ENCODE measurements around the gene CX3CR1. TPM values are rescaled to one million over a fixed set of nuclear protein-coding genes. Genes with fewer than 3 reads are reported as not detected.

The CX3CR1 gene
- total RNA-seq, 1 experiment from 2014 or later = not detected

DNA sequence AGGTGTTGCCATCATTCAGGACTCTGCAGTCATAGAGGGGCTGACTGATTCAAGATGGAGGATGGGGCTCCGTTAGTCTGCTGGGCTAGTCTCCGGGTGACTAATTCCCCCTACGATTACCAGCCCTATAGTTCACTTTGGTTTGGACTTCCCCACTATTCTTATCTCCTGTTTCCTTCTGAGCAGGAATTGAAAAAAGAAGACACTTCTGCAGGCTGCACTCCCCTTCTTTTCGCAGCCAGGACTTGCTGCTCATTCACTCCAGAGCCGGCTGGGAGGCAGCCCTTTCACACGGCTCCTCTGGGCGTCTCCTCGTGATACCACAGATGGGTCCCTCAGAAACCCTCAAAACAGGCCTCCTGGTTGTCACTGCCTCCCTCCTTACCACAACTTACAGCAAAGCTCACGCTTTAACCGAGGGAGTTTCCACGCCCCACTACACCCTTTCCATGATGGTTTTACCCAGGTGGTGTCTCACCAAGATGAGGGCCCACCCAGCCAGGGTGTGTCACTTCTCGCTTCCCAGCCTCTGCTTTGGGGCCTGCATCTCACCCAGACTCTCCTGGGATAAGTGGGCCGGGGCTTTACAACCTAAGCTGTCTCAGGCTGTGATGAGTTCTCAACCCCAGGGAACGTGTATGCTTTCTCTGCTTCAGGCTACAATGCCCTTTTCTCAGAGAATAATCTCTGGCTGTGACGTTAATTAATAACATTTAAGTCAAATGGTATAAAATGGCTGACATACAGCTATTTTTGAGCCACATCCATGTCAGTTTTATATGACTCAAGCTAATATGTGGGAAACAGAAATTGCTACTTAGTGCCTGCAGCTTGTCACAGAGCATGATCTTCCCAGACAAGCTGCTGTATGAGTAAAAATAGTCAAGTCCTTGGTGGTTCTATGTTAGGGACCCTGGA, 11.9 kb downstream of the CX3CR1 start:
- H3K27me3 Mint-ChIP-seq (ENCODE audit: unreplicated experiment) = peaks cover 81% of the 10 kb centered on the region
- no TSS peak for BruUV-seq (replicated peaks)
- no peak for TF ChIP-seq CTCF (IDR thresholded peaks at IDR 0.05; ENCODE audit: unreplicated experiment)
- intact Hi-C loops (cut with micrococcal nuclease; ENCODE audit: unreplicated experiment) = no loop called here
- DNase-seq = no peak
- no peaks in the 10 kb centered on the region for H3K9me3 Mint-ChIP-seq (ENCODE audit: low read depth, unreplicated experiment)
- no peaks in the 10 kb centered on the region for H3K36me3 Mint-ChIP-seq (ENCODE audit: insufficient read depth, unreplicated experiment)
- no peak overlapping the region for H3K27ac Mint-ChIP-seq (ENCODE audit: unreplicated experiment)
- no peaks in the 10 kb centered on the region for H3K4me1 Mint-ChIP-seq (ENCODE audit: low read depth, unreplicated experiment)
- CTCF ChIA-PET = interaction anchor here (0.6 to 1.0 kb wide), 2 partner anchors 24 to 149 kb away, joined by 3 to 5 read pairs; no protein-coding TSS in a partner anchor
- H3K4me3 Mint-ChIP-seq (ENCODE audit: low read depth, unreplicated experiment) = no peak overlapping the region

DNA sequence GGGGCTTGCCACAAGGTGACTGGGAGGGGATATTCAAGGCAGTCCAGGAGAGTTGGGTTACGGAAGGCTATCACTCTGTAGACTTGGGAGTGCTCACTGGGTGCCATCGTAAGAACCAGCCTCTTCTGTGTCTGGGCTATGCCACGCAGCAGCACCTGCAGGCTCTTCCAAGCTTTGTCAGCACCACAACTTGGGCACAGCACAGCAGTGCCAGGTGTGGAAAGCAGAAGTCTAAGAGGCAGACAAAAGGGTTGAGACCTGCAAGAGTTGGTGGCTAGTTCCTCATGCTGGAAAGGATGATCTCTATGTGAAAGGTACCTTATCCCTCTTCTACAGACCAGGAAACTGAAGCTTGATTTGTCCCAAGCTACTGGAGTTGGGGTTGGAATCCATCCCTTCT, 15.8 kb downstream of the CX3CR1 start:
- no peaks in the 10 kb centered on the region for H3K36me3 Mint-ChIP-seq (ENCODE audit: insufficient read depth, unreplicated experiment)
- CTCF ChIA-PET = interaction anchor here (2.2 kb wide), 1 partner anchor 138 kb away, joined by 5 read pairs; no protein-coding TSS in a partner anchor
- intact Hi-C loops (cut with micrococcal nuclease; ENCODE audit: unreplicated experiment) = no loop called here
- no peak overlapping the region for H3K4me3 Mint-ChIP-seq (ENCODE audit: low read depth, unreplicated experiment)
- TF ChIP-seq CTCF (IDR thresholded peaks at IDR 0.05; ENCODE audit: unreplicated experiment) = no peak
- no peaks in the 10 kb centered on the region for H3K9me3 Mint-ChIP-seq (ENCODE audit: low read depth, unreplicated experiment)
- H3K4me1 Mint-ChIP-seq (ENCODE audit: low read depth, unreplicated experiment) = peaks cover 6% of the 10 kb centered on the region
- no peak overlapping the region for H3K27ac Mint-ChIP-seq (ENCODE audit: unreplicated experiment)
- no peak for DNase-seq
- BruUV-seq (replicated peaks) = no TSS peak
- H3K27me3 Mint-ChIP-seq (ENCODE audit: unreplicated experiment) = peaks cover 81% of the 10 kb centered on the region

DNA sequence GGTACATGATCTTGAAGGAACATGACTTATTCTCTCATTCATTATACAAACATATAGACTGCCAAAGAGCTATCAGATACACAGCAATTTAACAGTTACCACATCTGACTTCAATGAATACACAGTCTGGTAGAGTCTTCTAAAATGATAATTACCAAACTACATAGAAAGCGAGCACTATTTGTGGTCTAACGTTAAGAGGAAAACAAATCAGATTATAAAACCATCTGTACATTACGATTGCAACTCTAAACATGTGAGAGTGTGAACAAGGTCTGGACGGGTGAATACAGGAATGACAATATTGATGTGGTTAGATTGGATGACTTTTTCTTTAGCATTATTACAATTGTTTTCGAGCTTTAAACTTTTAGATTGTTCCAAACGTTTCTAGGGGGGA, 16.3 kb downstream of the CX3CR1 start:
- no peak overlapping the region for H3K4me3 Mint-ChIP-seq (ENCODE audit: low read depth, unreplicated experiment)
- BruUV-seq (replicated peaks) = no TSS peak
- no peak for DNase-seq
- CTCF ChIA-PET = interaction anchor here (0.9 to 2.2 kb wide), 2 partner anchors 25 to 137 kb away, joined by 3 to 5 read pairs; no protein-coding TSS in a partner anchor
- no peaks in the 10 kb centered on the region for H3K9me3 Mint-ChIP-seq (ENCODE audit: low read depth, unreplicated experiment)
- H3K36me3 Mint-ChIP-seq (ENCODE audit: insufficient read depth, unreplicated experiment) = no peaks in the 10 kb centered on the region
- peaks cover 6% of the 10 kb centered on the region for H3K4me1 Mint-ChIP-seq (ENCODE audit: low read depth, unreplicated experiment)
- TF ChIP-seq CTCF (IDR thresholded peaks at IDR 0.05; ENCODE audit: unreplicated experiment) = no peak
- no peak overlapping the region for H3K27ac Mint-ChIP-seq (ENCODE audit: unreplicated experiment)
- intact Hi-C loops (cut with micrococcal nuclease; ENCODE audit: unreplicated experiment) = no loop called here
- H3K27me3 Mint-ChIP-seq (ENCODE audit: unreplicated experiment) = peaks cover 81% of the 10 kb centered on the region

DNA sequence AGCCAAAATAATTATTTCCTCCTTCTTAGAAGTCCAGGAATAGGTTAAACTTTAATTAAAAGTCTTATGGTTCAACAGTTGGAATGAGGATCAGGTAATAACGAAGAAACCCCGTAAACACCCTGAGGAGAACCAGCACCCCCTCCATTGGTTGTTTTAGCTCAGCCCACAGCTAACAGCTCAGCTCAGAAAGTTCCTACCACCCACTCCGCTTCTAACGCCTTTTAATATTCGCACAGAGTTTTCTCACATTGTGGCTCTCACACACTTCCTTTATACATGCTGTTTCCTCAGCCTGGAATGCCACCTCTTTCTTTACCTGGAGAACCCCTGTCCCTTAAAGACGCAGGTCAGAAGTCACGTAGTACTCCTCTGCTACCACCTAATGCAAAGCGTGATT, 17.0 kb downstream of the CX3CR1 start:
- Mint-ChIP-seq H3K4me1 (ENCODE audit: low read depth, unreplicated experiment) (peaks cover 6% of the 10 kb centered on the region), H3K36me3 (ENCODE audit: insufficient read depth, unreplicated experiment) (no peaks in the 10 kb centered on the region), H3K27ac (ENCODE audit: unreplicated experiment) (no peak overlapping the region), H3K4me3 (ENCODE audit: low read depth, unreplicated experiment) (no peak overlapping the region), H3K9me3 (ENCODE audit: low read depth, unreplicated experiment) (no peaks in the 10 kb centered on the region), H3K27me3 (ENCODE audit: unreplicated experiment) (peaks cover 81% of the 10 kb centered on the region)
- no peak for DNase-seq
- TF ChIP-seq CTCF (IDR thresholded peaks at IDR 0.05; ENCODE audit: unreplicated experiment) = no peak
- intact Hi-C loops (cut with micrococcal nuclease; ENCODE audit: unreplicated experiment) = no loop called here
- BruUV-seq (replicated peaks) = no TSS peak
- CTCF ChIA-PET = interaction anchor here (0.9 to 2.2 kb wide), 2 partner anchors 26 to 137 kb away, joined by 3 to 5 read pairs; no protein-coding TSS in a partner anchor

All from Calu3 (cell line).